Esophagus squamous epithelium (tissue), 4 donors: ENCODE data around the gene LIMK2.

ENCODE experiments used
- CTCF ChIP-seq, 6 experiments: fragments of 450-650 bp in 4 of 6; fragments of 200-600 bp in 2 of 6; sonication (generic) in 2 of 6; IDR thresholded peaks; one replicate each; pipeline ENCODE4 v1.5.1; 2016 to 2019; ENCODE audit warnings: antibody characterized with exemption in 6 of 6, mild to moderate bottlenecking in 4 of 6, moderate library complexity in 4 of 6
- POLR2A ChIP-seq, 4 donors: fragments of 450-650 bp; IDR thresholded peaks; one replicate each; pipeline ENCODE4 v1.6.1; 2017; ENCODE audit warnings: antibody characterized with exemption in 4 of 4, mild to moderate bottlenecking in 4 of 4, moderate library complexity in 3 of 4

- TF ChIP-seq CTCF (IDR thresholded peaks at IDR 0.05) = no peak
- no peak for TF ChIP-seq POLR2A (IDR thresholded peaks at IDR 0.05)
Measured at GRCh38 chr22:31250740-31251600, 38.9 kb downstream of the LIMK2 start.
